COLO668 (cell line): Measurements from ENCODE around the gene NOBOX.
A peak's percentile ranks its signal among the peaks of the same experiment; 100 is the strongest.
"Not testable (repeated sequence)": the region's sequence is repeated elsewhere in the genome, so short reads cannot be mapped to it uniquely, and the experiment has no call there.

ENCODE experiments used
- DNase-seq: peaks from one replicate; lab custom pipeline; 2025; ENCODE audit not compliant: unreplicated experiment; lab: John Stamatoyannopoulos, UW

NOBOX gene

DNA sequence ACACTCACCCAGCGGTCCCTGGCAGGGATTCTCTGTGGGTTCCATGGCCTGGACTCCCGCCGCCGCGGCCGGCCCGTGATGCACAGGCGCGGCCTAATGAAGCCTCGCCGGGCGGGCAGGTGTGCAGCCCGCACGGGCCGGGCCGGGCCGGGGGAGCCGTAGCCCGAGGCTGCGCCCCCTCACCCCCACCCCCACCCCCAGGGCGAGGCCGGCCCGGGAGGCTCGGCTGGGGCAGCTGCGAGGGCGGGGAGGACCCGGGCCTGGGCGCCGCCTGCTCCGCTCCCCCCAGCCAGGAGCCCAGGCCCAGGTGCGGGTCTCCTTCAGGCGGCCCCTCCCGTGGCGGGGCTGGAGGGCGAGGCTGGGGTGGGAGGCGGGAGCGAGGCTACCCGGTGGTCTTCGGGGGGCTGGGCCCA lies at the start of gene NOBOX:
TSS of gene NOBOX (minus strand) at position 45 of the 413 bp plus-strand sequence.
- no peak for DNase-seq

GRCh38 chr7:144452064-144452463 lies 48.6 kb upstream of the NOBOX start:
- DNase-seq = no peak

GRCh38 chr7:144445590-144445989 lies 42.1 kb upstream of the NOBOX start:
- no peak for DNase-seq

- DNase-seq = peak; percentile 11
Observed at GRCh38 chr7:144439717-144440205, 36.3 kb upstream of the NOBOX start.

- DNase-seq = no peak
Observed at GRCh38 chr7:144438759-144439158, 35.3 kb upstream of the NOBOX start.

DNA sequence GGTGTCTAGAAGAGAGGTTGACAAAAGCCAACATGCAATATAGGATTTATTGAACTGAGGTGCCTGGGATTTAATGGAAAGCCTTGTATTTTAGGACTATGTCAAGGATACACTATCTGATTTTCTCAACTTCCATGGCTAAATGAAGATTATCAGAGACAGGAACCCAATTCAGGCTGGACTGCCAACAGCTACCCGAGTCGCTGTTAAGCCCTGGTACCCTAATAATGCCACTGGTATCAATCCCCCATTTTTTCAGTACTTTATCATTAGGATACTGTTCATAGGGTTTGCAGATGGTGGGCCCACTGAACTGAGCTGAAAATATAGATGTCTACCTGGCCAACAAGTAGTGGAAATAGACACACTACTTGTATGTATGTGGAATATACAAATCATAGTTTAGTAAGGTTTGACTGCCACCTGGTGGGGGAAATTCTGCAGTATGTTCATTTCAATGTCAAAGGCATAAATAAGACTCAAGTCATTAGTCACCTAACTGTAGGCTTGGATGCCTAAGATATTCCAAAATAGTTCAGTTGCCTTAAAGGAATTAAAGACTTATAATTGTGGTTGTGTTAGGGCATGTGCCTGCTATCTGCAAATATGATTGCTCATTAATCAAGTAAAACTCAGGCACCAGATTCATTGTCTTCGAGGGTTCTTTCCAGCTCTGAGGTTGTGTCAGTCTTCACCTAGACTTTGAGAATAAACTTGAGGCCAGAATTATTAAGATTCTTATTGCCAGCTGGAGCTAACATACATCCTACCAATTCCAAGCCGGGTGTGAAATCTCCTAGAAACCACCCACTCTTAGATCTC lies 34.1 kb upstream of the NOBOX start:
- DNase-seq = peak; percentile 53

- no peak for DNase-seq
Observed at GRCh38 chr7:144436500-144436899, 33.0 kb upstream of the NOBOX start.

DNA sequence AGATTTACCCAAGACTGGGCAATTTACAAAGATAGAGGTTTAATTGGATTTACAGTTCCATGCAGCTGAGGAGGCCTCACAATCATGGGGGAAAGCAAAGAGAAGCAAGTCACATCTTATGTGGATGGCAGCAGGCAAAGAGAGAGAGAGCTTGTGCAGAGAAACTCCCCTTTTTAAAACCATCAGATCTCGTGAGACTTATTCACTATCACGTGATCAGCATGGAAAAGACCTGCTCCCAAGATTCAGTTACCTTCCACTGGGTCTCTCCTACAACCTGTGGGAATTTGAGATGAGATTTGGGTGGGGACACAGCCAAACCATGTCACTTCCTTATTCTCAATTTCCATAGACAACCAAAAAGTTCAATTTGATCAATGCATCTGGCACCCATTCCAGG lies 24.9 kb upstream of the NOBOX start:
- no peak for DNase-seq

GRCh38 chr7:144427539-144427938 lies 24.0 kb upstream of the NOBOX start:
- DNase-seq = not testable (repeated sequence)

GRCh38 chr7:144418931-144419330 lies 15.4 kb upstream of the NOBOX start:
- not testable (repeated sequence) for DNase-seq

DNA sequence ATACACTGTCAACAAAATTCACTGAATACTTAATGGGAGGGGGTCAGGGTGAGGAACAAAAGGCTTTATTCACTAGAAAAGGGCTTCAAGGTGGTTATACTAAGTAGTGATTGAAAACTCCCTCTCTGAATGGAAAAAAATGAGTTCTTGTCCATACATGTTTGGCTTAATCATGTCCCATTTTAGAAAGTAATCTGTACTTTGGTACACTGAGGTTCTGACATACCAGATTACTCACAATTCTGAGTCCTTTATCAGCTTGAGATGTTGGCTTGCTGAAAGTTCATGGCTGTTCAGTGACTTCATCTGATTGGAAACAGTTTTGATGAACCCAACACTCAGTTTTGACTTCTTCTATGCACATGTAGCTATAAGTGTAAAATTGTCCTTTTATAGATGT lies 12.8 kb upstream of the NOBOX start:
- no peak for DNase-seq

GRCh38 chr7:144415858-144416257 lies 12.4 kb upstream of the NOBOX start:
- no peak for DNase-seq

GRCh38 chr7:144414815-144415214 lies 11.3 kb upstream of the NOBOX start:
- DNase-seq = no peak

GRCh38 chr7:144410441-144410840 lies 6.9 kb upstream of the NOBOX start:
- no peak for DNase-seq

DNA sequence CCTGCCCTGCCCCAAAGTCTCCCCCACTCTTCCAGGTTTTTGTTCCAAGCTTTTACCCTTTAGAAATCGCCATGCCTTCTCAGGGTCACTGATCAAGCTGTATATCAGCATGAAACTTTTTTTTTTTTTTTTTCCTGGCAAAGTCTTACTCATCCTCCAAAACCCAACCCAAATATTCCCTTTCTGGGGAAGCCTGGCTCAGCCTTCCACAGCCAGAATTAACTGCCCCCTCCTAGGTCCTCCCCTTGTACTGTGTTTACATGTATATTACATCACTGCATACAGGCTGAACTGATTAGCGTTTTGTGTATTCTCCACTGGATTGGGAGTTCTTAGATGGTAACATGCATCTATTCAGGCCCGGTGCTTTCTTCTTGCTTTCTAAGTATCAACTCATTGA lies 4.6 kb upstream of the NOBOX start:
- no peak for DNase-seq

DNA sequence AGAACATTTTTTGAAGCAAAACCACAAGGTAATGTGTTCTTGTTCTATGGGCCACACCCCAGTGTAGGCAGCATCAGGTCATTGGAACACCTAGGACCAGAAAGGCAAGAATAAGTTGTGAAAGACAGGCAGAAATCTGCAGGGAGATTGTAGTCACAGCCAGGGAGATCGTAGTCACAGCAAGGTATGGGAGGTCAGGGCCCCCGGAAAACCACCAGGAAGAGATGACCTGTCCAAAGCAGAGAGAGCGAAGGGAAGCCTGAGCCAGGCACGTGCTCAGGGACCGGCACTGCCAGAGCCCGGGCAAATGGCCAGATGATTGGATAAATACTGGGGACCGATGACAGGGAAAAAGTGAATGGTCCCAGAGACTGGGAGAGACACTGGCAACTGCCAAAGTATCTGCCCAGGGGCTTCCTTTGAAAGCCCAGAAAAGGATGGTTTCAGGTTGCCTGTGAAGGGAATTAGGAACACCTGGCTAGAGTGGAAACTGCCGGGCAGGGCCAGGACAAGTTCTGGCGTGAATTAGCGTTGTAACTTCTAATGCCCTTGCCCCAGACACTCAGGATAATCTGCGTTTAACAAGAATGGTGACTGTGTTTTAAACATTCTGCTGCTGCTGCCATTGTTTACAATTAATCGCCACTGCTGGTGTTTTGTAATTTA lies 3.9 kb upstream of the NOBOX start:
- DNase-seq = no peak

DNA sequence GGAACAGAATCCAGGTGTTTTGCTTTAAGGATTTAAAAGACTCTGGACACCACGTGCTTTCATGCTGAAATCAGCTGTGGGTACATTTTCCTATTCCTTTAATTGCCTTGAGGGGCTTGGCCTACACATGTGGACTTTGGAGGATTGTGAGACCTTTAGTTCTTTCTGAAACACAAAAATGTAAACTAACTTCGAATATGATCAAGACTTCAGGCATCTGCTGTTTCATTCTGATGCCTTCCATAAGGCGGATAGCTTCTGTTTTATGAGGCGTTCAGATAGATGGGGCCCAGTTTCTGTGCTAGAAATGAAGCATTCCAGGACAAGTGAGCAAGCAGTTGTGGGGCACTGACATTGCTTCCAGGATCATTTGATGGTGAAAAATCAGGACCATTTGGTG lies 1.5 kb upstream of the NOBOX start:
- no peak for DNase-seq

GRCh38 chr7:144403102-144403501 lies 391 bp downstream of the NOBOX start:
- DNase-seq = no peak

- no peak for DNase-seq
Observed at GRCh38 chr7:144401490-144401889, 2.0 kb downstream of the NOBOX start.

- no peak for DNase-seq
Observed at GRCh38 chr7:144399946-144400345, 3.5 kb downstream of the NOBOX start.

- no peak for DNase-seq
Observed at GRCh38 chr7:144398911-144399310, 4.6 kb downstream of the NOBOX start.

DNA sequence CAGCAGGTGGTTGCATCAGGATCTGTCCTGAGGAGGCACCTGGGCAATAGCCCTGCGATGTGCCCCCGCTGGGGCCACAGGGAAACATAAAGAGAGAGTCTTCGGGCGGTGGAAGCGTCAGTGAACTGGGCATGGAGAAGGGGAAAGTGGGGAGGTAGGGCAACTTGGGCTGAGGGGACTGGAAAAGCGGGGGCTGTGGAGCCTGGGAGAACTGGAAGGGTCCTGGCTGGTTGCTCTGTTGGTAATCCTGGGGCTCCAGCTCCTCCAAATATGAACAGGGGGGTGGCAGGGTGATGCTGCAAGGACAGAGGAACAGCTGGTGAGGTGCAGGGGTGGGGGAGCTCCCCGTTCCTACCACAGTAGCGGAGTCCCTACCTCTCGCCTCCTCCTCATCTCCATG lies 5.2 kb downstream of the NOBOX start:
- no peak for DNase-seq
